Kidney (tissue), 14 donors: ENCODE results near the gene SLC6A19. TPM values are rescaled to one million over a fixed set of nuclear protein-coding genes. Genes with fewer than 3 reads are reported as not detected.

Source experiments
- DNase-seq, 5 donors: peaks; one replicate each; pipeline ENCODE4 v3.0.0-alpha.2; 2013 to 2020
- FAIRE-seq: peaks from 2 replicates; lab custom pipeline; 2012; peaks lifted over from hg19 to GRCh38; lab: Jason Lieb, UNC
- H3K27ac ChIP-seq, 2 donors: one replicate each; pipeline ENCODE4 v1.7.0; 2013; ENCODE audit warnings: low read depth in 2 of 2, low read length in 2 of 2, inconsistent platforms in 1 of 2
- H3K27me3 ChIP-seq: one replicate; pipeline ENCODE4 v1.7.1; 2013; ENCODE audit warnings: low read length, inconsistent platforms; ENCODE audit not compliant: control insufficient read depth, insufficient read depth
- H3K36me3 ChIP-seq, 3 donors: one replicate each; pipeline versions ENCODE4 v1.7.0 to v1.7.1; 2013; ENCODE audit warnings: low read length in 3 of 3, control low read depth in 1 of 3, inconsistent platforms in 1 of 3; ENCODE audit not compliant: insufficient read depth in 3 of 3, control insufficient read depth in 2 of 3
- H3K4me1 ChIP-seq, 3 donors: one replicate each; pipeline versions ENCODE4 v1.7.0 to v1.7.1; 2013; ENCODE audit warnings: low read length in 3 of 3, inconsistent platforms in 1 of 3, low read depth in 1 of 3; ENCODE audit not compliant: control insufficient read depth in 2 of 3, insufficient read depth in 2 of 3
- H3K4me3 ChIP-seq, 3 donors: one replicate each; pipeline versions ENCODE4 v1.7.0 to v1.8.1; 2013; ENCODE audit warnings: low read length in 3 of 3, control low read depth in 1 of 3, inconsistent platforms in 1 of 3
- H3K9ac ChIP-seq, 3 donors: one replicate each; pipeline versions ENCODE4 v1.7.0 to v1.7.1; 2013; ENCODE audit warnings: low read length in 3 of 3, control low read depth in 1 of 3, inconsistent platforms in 1 of 3
- H3K9me3 ChIP-seq, 3 donors: one replicate each; pipeline versions ENCODE4 v1.7.0 to v1.7.1; 2013; ENCODE audit warnings: low read length in 3 of 3, control low read depth in 1 of 3, inconsistent platforms in 1 of 3; ENCODE audit not compliant: control insufficient read depth in 2 of 3, insufficient read depth in 1 of 3
- intact Hi-C: fragments of 100-400 bp; cut with DNase I; formaldehyde crosslinking; loops from one replicate; pipeline ENCODE4 v1.11.1; 2022
- polyA plus RNA-seq: library from polyadenylated mRNA; stranded (reverse); fragments of 350-450 nt; fragmentation: Illumina TruSeq; extraction: RNeasy Lipid Tissue Mini Kit (QIAGEN cat#74804); gene quantifications from one replicate; pipeline ENCODE4 v1.2.3, GENCODE V29; 2014; ENCODE audit warnings: low read depth, low replicate concordance; ENCODE audit not compliant: insufficient read depth
- total RNA-seq: library from RNA; stranded (reverse); fragmentation: NEBNext Ultra II Directional; extraction: Animal tissue kit (Norgen Biotek cat#: 25700); gene quantifications from one replicate; pipeline ENCODE4 v1.2.1, GENCODE V29; 2021
- TF ChIP-seq, protein P1 (sequence below): IDR thresholded peaks from 3 replicates; pipeline ENCODE4 v1.5.1; 2012; ENCODE audit warnings: mild to moderate bottlenecking, moderate library complexity, borderline replicate concordance; ENCODE audit not compliant: insufficient read depth; ENCODE audit errors: extremely low read depth
- donor health status: control.
- donor health status: control.
- donor health status: control.
- donor health status: control.
- donor health status: control.
- donor health status: DM: yes; HTN: yes; CAD: no.
- donor health status: Normal renal cell carcinoma (clear cell type).

Gene SLC6A19
- total and polyA plus RNA-seq, 2 donors from 2014 or later: 2.2 to 69.3 TPM

DNA sequence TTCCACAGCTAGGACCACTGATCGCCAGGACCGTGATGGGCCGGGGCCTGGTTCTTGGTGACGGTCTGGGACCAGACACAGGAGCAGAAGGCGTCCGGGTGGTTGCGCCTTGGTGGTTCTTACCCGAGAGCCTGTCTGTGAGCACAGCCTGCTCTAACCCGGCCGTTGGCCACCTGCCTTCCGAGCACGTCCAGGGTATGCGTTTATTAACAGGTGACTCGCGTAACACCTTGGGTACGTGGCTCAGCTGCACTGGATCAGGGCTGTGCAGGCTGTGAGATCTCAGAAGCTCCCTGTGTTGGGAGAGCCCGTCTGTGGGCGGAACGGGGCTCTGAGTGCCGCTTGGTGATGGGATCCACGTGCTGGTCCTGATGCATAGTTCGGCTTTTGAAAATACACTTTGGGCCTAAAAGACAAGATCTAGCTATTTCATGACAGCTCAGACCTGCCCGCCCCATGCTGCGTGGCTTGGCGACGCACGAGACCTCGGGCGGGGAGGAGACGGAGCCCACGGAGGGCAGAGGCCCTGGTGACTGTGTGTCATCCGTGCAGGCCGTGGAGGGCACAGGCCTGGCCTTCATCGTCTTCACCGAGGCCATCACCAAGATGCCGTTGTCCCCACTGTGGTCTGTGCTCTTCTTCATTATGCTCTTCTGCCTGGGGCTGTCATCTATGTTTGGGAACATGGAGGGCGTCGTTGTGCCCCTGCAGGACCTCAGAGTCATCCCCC is 17.1 kb downstream of the SLC6A19 start:
- H3K4me3 ChIP-seq: no peak overlapping the region
- TF ChIP-seq, protein P1, sequence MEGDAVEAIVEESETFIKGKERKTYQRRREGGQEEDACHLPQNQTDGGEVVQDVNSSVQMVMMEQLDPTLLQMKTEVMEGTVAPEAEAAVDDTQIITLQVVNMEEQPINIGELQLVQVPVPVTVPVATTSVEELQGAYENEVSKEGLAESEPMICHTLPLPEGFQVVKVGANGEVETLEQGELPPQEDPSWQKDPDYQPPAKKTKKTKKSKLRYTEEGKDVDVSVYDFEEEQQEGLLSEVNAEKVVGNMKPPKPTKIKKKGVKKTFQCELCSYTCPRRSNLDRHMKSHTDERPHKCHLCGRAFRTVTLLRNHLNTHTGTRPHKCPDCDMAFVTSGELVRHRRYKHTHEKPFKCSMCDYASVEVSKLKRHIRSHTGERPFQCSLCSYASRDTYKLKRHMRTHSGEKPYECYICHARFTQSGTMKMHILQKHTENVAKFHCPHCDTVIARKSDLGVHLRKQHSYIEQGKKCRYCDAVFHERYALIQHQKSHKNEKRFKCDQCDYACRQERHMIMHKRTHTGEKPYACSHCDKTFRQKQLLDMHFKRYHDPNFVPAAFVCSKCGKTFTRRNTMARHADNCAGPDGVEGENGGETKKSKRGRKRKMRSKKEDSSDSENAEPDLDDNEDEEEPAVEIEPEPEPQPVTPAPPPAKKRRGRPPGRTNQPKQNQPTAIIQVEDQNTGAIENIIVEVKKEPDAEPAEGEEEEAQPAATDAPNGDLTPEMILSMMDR: no peak
- H3K4me1 ChIP-seq: peaks cover 0 to 11% (median 3%) of the 10 kb centered on the region in 3 donors
- intact Hi-C loops: no loop called here
- no peak overlapping the region for H3K27ac ChIP-seq
- H3K27me3 ChIP-seq: no peaks in the 10 kb centered on the region
- H3K9me3 ChIP-seq: peaks cover 0 to 2% (median 0%) of the 10 kb centered on the region in 3 donors
- H3K9ac ChIP-seq: no peak overlapping the region
- H3K36me3 ChIP-seq: peaks cover 0 to 10% (median 7%) of the 10 kb centered on the region in 3 donors
- FAIRE-seq (no peak), DNase-seq (peak in 1 of 5 donors; percentile 66)

- DNase-seq: peak in 1 of 5 donors; percentile 46
- no peak overlapping the region for H3K9ac ChIP-seq
- H3K4me1 ChIP-seq: peaks cover 0 to 14% (median 9%) of the 10 kb centered on the region in 3 donors
- H3K9me3 ChIP-seq: peaks cover 0 to 2% (median 0%) of the 10 kb centered on the region in 3 donors
- H3K4me3 ChIP-seq: no peak overlapping the region
- intact Hi-C loops: no loop called here
- TF ChIP-seq, protein P1: no peak
- H3K36me3 ChIP-seq: peaks cover 0 to 10% (median 7%) of the 10 kb centered on the region in 3 donors
- H3K27ac ChIP-seq: no peak overlapping the region
- H3K27me3 ChIP-seq: no peaks in the 10 kb centered on the region
- FAIRE-seq: no peak
Measured at GRCh38 chr5:1219098-1219767, 17.8 kb downstream of the SLC6A19 start.

DNA sequence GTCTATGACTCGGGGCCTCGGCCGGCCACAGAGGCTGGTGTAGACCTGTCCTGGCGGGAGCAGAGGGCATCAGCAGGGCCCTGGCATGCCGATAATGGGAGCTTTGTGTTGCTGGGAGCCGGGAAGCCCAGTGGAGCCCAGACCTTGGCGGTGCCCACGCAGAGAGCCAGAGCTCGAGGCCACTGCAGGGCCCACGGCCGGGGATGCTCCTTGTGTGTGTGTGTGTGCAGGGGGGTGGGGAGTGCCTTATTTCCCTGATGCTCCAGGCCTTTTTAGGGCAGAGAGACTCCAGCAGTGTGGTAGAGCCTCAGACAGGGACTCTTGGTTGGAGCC is 18.3 kb downstream of the SLC6A19 start:
- peaks cover 0 to 10% (median 7%) of the 10 kb centered on the region in 3 donors for H3K36me3 ChIP-seq
- peaks cover 0 to 14% (median 9%) of the 10 kb centered on the region in 3 donors for H3K4me1 ChIP-seq
- DNase-seq (peak in 1 of 5 donors; percentile 45), FAIRE-seq (no peak)
- intact Hi-C loops: no loop called here
- peaks cover 0 to 2% (median 0%) of the 10 kb centered on the region in 3 donors for H3K9me3 ChIP-seq
- H3K4me3 ChIP-seq: no peak overlapping the region
- no peak overlapping the region for H3K27ac ChIP-seq
- TF ChIP-seq, protein P1: no peak
- H3K9ac ChIP-seq: no peak overlapping the region
- no peaks in the 10 kb centered on the region for H3K27me3 ChIP-seq
